ENCODE measurements around the gene ENPP7.
A peak's percentile ranks its signal among the peaks of the same experiment; 100 is the strongest.

Gene ENPP7

DNA sequence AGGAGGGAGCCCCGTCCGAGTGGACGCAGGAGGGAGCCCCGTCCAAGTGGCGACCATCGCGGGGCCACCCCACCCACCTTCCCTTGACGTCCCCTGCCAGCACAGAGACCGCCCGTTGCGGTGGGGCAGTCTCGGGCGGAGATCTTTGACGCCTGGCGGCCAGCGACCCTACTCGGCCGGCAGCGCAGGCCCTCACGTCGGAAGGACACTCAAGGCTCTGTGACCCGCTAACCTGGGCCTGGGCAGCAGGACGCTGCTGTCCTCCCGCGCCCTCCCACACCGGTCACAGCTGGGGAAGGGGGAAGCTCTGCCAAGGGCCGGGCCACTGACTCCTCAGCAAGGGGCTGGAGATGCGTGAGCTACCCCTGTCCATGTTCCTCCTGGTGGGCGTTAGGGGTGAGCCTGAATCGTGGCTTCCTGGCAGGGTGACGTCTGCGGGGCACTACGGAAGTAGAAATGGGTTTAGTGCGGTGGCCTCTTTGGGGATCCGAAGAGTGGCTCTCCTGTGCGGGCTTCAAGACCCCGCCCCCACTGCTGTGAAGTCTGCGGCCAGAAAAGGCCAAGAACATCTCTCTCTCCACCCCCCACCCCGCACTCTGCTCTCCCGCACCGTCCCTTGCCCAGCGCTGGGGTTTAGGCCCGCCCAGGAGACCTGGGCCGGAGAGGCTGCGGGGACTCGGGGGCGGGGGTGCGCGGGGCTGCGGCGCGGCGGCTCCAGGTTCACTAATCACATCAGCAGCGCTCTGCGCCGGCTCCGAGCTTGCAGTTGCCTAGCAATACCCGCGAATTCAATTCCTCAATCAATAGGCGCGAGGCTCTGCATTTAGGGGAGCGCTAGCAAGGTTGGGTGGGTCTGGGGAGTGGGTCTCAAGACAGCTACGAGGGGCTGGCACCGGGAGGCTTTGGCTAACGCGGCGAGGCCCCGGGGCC, 60.3 kb downstream of the ENPP7 start:
- no peak overlapping the region for H3K27ac ChIP-seq (ENCODE audit: extremely low read depth, low read depth, low read length)
- ChIA-PET CTCF (interaction anchor here (0.9 to 2.8 kb wide), 10 partner anchors 10 to 181 kb away, joined by 3 to 15 read pairs (median 6); no protein-coding TSS in a partner anchor), POLR2A (interaction anchor here (1.5 kb wide), 1 partner anchor 13 kb away, joined by 3 read pairs; the partner anchor contains the start of gene CBX2)
- H3K4me3 ChIP-seq (ENCODE audit: low read depth, low read length), result no peak overlapping the region
- no peaks in the 10 kb centered on the region for H3K9me3 ChIP-seq (ENCODE audit: control insufficient read depth, insufficient read depth, low read depth, low read length)
- TF ChIP-seq ZNF350 (tag by site-specific recombination; IDR thresholded peaks at IDR 0.05) (no peak), ZNF830 (tag by site-specific recombination; IDR thresholded peaks at IDR 0.05; ENCODE audit: low read depth) (no peak), ZNF239 (tag by site-specific recombination; IDR thresholded peaks at IDR 0.05) (no peak), ZNF155 (tag by site-specific recombination; IDR thresholded peaks at IDR 0.05) (no peak), ZNF10 (tag by site-specific recombination; IDR thresholded peaks at IDR 0.05) (no peak), ZNF473 (tag by site-specific recombination; IDR thresholded peaks at IDR 0.05) (no peak), ZNF214 (tag by site-specific recombination; IDR thresholded peaks at IDR 0.05; ENCODE audit: borderline replicate concordance) (no peak), WT1 (tag by site-specific recombination; IDR thresholded peaks at IDR 0.05) (no peak), OVOL3 (tag by site-specific recombination; IDR thresholded peaks at IDR 0.05) (no peak), ZNF366 (tag by site-specific recombination; conservative IDR thresholded peaks at IDR 0.05) (no peak), ZIC2 (tag by site-specific recombination; IDR thresholded peaks at IDR 0.05) (no peak), MZF1 (tag by site-specific recombination; IDR thresholded peaks at IDR 0.05; ENCODE audit: borderline replicate concordance) (no peak), ZFP41 (tag by site-specific recombination; IDR thresholded peaks at IDR 0.05; ENCODE audit: borderline replicate concordance) (no peak)
- TF ChIP-seq, protein P1, sequence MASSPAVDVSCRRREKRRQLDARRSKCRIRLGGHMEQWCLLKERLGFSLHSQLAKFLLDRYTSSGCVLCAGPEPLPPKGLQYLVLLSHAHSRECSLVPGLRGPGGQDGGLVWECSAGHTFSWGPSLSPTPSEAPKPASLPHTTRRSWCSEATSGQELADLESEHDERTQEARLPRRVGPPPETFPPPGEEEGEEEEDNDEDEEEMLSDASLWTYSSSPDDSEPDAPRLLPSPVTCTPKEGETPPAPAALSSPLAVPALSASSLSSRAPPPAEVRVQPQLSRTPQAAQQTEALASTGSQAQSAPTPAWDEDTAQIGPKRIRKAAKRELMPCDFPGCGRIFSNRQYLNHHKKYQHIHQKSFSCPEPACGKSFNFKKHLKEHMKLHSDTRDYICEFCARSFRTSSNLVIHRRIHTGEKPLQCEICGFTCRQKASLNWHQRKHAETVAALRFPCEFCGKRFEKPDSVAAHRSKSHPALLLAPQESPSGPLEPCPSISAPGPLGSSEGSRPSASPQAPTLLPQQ (tag by site-specific recombination; IDR thresholded peaks at IDR 0.05), result no peak
- TF ChIP-seq, protein P2, sequence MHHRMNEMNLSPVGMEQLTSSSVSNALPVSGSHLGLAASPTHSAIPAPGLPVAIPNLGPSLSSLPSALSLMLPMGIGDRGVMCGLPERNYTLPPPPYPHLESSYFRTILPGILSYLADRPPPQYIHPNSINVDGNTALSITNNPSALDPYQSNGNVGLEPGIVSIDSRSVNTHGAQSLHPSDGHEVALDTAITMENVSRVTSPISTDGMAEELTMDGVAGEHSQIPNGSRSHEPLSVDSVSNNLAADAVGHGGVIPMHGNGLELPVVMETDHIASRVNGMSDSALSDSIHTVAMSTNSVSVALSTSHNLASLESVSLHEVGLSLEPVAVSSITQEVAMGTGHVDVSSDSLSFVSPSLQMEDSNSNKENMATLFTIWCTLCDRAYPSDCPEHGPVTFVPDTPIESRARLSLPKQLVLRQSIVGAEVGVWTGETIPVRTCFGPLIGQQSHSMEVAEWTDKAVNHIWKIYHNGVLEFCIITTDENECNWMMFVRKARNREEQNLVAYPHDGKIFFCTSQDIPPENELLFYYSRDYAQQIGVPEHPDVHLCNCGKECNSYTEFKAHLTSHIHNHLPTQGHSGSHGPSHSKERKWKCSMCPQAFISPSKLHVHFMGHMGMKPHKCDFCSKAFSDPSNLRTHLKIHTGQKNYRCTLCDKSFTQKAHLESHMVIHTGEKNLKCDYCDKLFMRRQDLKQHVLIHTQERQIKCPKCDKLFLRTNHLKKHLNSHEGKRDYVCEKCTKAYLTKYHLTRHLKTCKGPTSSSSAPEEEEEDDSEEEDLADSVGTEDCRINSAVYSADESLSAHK (tag by site-specific recombination; IDR thresholded peaks at IDR 0.05), result no peak
- TF ChIP-seq, protein P3, sequence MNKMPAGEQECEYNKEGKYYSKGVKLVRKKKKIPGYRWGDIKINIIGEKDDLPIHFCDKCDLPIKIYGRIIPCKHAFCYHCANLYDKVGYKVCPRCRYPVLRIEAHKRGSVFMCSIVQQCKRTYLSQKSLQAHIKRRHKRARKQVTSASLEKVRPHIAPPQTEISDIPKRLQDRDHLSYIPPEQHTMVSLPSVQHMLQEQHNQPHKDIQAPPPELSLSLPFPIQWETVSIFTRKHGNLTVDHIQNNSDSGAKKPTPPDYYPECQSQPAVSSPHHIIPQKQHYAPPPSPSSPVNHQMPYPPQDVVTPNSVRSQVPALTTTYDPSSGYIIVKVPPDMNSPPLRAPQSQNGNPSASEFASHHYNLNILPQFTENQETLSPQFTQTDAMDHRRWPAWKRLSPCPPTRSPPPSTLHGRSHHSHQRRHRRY (tag by site-specific recombination; IDR thresholded peaks at IDR 0.05), result no peak
- H3K4me1 ChIP-seq (ENCODE audit: control insufficient read depth, insufficient read depth, low read length), result peaks cover 14% of the 10 kb centered on the region
- peaks cover 0 to 15% of the 10 kb centered on the region in 2 experiments; a peak in 1 of 3 replicates for H3K36me3 ChIP-seq (ENCODE audit: control insufficient read depth in 2 of 2, insufficient read depth in 1 of 2, low read length in 2 of 2)

DNA sequence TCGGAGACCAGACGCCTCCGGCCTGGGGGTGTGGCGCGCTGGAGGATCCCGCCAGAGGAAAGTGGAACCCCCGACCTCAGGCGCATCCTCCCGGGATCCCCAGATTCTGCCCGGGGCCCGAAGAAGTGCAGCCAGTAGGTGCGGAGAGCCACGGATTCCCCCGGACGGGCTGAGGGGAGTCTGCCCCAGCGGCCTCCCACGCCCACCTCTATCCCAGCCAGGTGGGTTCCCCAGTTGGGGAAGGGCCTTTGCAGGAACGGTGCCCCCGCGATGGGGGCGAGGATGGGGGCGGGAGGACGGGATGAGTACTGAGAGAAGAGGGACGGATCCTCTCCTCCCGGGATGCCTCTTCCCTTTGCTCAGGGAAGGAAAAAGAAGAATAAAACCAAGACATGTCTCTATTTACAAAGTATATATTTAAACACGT, 61.0 kb downstream of the ENPP7 start:
- H3K36me3 ChIP-seq (ENCODE audit: control insufficient read depth in 2 of 2, insufficient read depth in 1 of 2, low read length in 2 of 2), result peaks cover 0 to 15% of the 10 kb centered on the region in 2 experiments; a peak in 1 of 3 replicates
- no peak overlapping the region for H3K4me3 ChIP-seq (ENCODE audit: low read depth, low read length)
- H3K4me1 ChIP-seq (ENCODE audit: control insufficient read depth, insufficient read depth, low read length), result peaks cover 16% of the 10 kb centered on the region
- CTCF ChIA-PET, result interaction anchor here (0.6 to 0.9 kb wide), 3 partner anchors 17 to 167 kb away, joined by 3 to 4 read pairs (median 3); no protein-coding TSS in a partner anchor
- no peaks in the 10 kb centered on the region for H3K9me3 ChIP-seq (ENCODE audit: control insufficient read depth, insufficient read depth, low read depth, low read length)
- TF ChIP-seq, protein P4, sequence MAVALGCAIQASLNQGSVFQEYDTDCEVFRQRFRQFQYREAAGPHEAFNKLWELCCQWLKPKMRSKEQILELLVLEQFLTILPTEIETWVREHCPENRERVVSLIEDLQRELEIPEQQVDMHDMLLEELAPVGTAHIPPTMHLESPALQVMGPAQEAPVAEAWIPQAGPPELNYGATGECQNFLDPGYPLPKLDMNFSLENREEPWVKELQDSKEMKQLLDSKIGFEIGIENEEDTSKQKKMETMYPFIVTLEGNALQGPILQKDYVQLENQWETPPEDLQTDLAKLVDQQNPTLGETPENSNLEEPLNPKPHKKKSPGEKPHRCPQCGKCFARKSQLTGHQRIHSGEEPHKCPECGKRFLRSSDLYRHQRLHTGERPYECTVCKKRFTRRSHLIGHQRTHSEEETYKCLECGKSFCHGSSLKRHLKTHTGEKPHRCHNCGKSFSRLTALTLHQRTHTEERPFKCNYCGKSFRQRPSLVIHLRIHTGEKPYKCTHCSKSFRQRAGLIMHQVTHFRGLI (tag by site-specific recombination; IDR thresholded peaks at IDR 0.05), result no peak
- TF ChIP-seq YY1 (tag by site-specific recombination; IDR thresholded peaks at IDR 0.05) (no peak), ZFP3 (tag by site-specific recombination; IDR thresholded peaks at IDR 0.05; ENCODE audit: low read depth) (no peak), ZNF707 (tag by site-specific recombination; IDR thresholded peaks at IDR 0.05) (no peak), ZNF792 (tag by site-specific recombination; IDR thresholded peaks at IDR 0.05) (no peak), ZNF529 (tag by site-specific recombination; IDR thresholded peaks at IDR 0.05; ENCODE audit: insufficient replicate concordance) (no peak), ZNF302 (tag by site-specific recombination; IDR thresholded peaks at IDR 0.05; ENCODE audit: low read depth) (no peak), ZFHX2 (tag by site-specific recombination; conservative IDR thresholded peaks at IDR 0.05) (peak; percentile 31), EGR2 (tag by site-specific recombination; IDR thresholded peaks at IDR 0.05; ENCODE audit: low read depth) (peak; percentile 39; the same call in 1 of the 2 replicates), MZF1 (tag by site-specific recombination; IDR thresholded peaks at IDR 0.05; ENCODE audit: borderline replicate concordance) (no peak)
- TF ChIP-seq, protein P5, sequence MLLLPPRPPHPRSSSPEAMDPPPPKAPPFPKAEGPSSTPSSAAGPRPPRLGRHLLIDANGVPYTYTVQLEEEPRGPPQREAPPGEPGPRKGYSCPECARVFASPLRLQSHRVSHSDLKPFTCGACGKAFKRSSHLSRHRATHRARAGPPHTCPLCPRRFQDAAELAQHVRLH (tag by site-specific recombination; IDR thresholded peaks at IDR 0.05), result no peak
- no peak overlapping the region for H3K27ac ChIP-seq (ENCODE audit: extremely low read depth, low read depth, low read length)
- POLR2A ChIA-PET, result interaction anchor here (1.5 kb wide), 1 partner anchor 14 kb away, joined by 3 read pairs; the partner anchor contains the start of gene CBX2

Measured in HEK293 (cell line).